WERI-Rb-1 (cell line): ENCODE measurements around the gene CFAP92.

Source experiments
- DNase-seq: peaks from one replicate; pipeline ENCODE4 v3.0.0-alpha.2; 2020
- H3K27ac ChIP-seq: fragments of 250-450 bp; sonication (Bioruptor Pico); 2 replicates; pipeline ENCODE4 v1.5.1; 2020; ENCODE audit warnings: mild to moderate bottlenecking, moderate library complexity
- H3K27me3 ChIP-seq: fragments of 250-450 bp; sonication (Bioruptor Pico); 2 replicates; pipeline ENCODE4 v1.5.1; 2021; ENCODE audit warnings: mild to moderate bottlenecking, low read depth, moderate library complexity; ENCODE audit not compliant: insufficient read depth, severe bottlenecking
- H3K36me3 ChIP-seq: fragments of 250-450 bp; sonication (Bioruptor Pico); 2 replicates; pipeline ENCODE4 v1.5.1; 2020; ENCODE audit warnings: mild to moderate bottlenecking, moderate library complexity
- H3K4me3 ChIP-seq: 2 replicates; pipeline ENCODE4 v1.5.1; 2011; ENCODE audit warnings: low read depth, mild to moderate bottlenecking, control low read depth, low read length
- H3K9me3 ChIP-seq: fragments of 250-450 bp; sonication (Bioruptor Pico); 2 replicates; pipeline ENCODE4 v1.5.1; 2021; ENCODE audit warnings: mild to moderate bottlenecking, moderate library complexity; ENCODE audit not compliant: severe bottlenecking
- CTCF ChIP-seq: IDR thresholded peaks from 2 replicates; pipeline ENCODE4 v1.5.1; 2011; ENCODE audit warnings: low read depth, mild to moderate bottlenecking, control low read depth, inconsistent platforms, low read length

The CFAP92 gene

DNA sequence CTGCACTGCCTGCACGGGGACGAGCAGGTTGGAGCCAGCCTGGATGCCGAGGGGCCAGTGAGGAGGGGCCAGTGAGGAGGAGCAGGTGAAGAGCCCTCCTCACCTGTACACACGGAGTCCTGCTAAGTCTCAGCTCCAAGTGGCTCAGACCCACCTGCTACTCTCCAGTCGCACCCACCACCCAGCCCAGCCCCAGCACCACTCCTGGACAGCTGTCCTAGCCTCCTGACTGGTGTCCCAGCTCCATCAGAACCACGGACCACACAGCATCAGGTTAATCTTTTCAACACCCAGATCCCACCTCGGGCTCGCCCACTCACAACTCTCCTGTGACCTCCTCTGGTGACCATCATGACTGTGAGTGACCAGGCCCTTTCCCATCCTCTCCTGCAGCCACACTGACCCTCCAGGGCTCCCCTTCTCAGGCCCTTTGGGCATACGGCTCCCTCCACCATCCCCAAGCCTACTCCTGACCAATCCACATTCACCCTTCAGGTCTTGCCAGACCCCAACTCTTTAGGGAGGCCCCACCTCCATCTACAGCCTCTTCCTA is 21.0 kb upstream of the CFAP92 start:
- Histone ChIP-seq H3K9me3 (no peaks in the 10 kb centered on the region), H3K36me3 (no peaks in the 10 kb centered on the region), H3K4me3 (no peak overlapping the region), H3K27me3 (no peaks in the 10 kb centered on the region), H3K27ac (no peak overlapping the region)
- TF ChIP-seq CTCF, result no peak
- DNase-seq, result no peak

GRCh38 chr3:129014148-129014547 is 20.3 kb upstream of the CFAP92 start:
- Histone ChIP-seq H3K27me3 (no peaks in the 10 kb centered on the region), H3K36me3 (no peaks in the 10 kb centered on the region), H3K9me3 (no peaks in the 10 kb centered on the region), H3K4me3 (no peak overlapping the region), H3K27ac (peak overlapping the region; percentile 39; the same call in 1 of the 2 replicates)
- TF ChIP-seq CTCF, result no peak
- DNase-seq, result peak; percentile 32

DNA sequence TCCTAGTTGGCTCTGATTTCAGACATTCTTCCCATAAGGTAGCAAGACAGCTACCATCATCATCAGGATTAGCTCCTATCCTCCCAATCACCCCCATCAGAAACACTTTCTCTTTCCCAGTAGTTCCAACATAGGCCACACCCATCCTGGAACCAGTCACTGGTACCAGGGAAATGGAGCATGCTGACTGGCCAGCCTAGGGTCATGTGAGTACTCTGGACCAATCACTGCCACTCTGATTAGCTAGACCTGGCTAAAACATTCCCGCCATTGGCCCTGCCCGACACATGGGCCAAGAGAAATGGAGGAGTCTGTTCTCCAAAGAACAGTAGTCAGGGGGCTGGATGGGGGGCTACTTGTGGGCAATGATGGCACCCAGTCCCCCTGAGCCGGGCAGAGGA is 19.6 kb upstream of the CFAP92 start:
- TF ChIP-seq CTCF, result no peak
- H3K27me3 ChIP-seq, result no peaks in the 10 kb centered on the region
- H3K4me3 ChIP-seq, result no peak overlapping the region
- H3K27ac ChIP-seq, result no peak overlapping the region
- DNase-seq, result no peak
- H3K9me3 ChIP-seq, result no peaks in the 10 kb centered on the region
- no peaks in the 10 kb centered on the region for H3K36me3 ChIP-seq

DNA sequence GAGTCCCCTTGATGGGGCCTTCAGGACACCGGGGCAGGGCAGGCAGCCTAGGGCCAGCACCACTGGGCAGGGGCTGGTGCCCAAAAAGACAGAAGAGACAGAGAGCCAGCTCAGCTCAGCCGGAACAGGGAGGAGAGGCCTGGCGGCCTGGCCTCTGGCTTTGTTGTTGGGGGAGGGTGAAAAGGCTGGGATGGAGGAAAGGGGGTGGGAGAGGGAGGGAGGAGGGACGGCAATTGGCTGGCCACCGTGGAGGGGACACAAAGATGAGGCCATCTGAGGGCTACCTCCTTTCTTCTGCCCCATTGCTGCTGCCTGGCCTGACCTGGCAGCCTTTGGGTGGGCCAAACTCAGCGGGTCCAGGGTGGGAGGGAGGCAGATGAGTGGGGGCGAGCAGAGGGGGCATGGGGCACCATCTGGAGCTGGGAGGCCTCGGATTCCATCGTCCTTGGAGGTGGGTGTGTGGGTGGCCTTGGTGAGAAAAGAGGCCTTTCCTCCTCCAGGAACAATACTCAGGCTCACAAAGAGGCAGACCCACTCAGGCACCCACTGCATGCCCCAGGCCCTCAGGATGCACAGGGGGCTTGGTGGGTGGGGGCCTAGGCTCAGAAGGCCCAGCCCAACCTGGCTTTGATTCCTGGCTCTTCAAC is 16.6 kb upstream of the CFAP92 start:
- H3K9me3 ChIP-seq, result no peaks in the 10 kb centered on the region
- H3K27me3 ChIP-seq, result no peaks in the 10 kb centered on the region
- H3K36me3 ChIP-seq, result no peaks in the 10 kb centered on the region
- TF ChIP-seq CTCF, result no peak
- DNase-seq, result no peak
- H3K4me3 ChIP-seq, result no peak overlapping the region
- H3K27ac ChIP-seq, result no peak overlapping the region

DNA sequence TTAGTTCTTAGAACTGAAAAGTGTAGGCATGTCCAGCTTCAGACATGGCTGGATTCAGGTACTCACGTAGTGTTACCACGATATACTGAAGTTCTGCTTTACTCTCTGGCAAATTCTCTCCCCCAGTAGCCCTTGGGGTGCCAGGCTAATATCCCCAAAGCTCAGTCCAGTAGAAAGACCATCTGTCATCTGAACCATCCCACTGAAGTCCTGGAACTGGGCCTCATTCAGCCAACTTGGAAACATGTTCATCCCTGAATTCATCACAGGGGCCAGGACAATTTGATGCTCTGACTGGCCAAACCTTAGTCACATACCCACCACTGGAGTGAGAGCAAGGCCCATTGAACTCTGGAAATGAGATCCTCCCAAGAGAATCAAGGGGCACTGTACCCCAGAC is 15.4 kb upstream of the CFAP92 start:
- Histone ChIP-seq H3K9me3 (no peaks in the 10 kb centered on the region), H3K36me3 (no peaks in the 10 kb centered on the region), H3K27ac (no peak overlapping the region), H3K4me3 (no peak overlapping the region), H3K27me3 (no peaks in the 10 kb centered on the region)
- TF ChIP-seq CTCF, result no peak
- no peak for DNase-seq

DNA sequence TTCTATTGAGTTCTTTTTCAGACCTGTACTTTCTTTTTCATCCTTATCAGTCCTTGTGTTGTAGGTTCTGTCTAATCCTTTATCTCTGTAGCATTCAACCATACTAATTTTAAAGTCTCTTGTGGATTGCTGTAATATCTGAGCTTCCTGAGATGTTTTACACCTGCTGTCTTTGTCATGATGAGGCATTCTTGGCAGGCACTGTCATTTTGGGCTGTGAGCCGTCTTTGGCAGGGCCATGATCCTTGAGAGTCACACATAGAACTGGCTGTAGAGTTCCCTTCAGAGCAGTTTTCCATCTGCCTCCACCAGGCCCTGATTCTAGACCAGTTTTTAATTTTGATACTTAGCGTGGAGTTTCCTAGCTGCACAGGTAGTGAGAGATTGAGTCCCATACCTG is 13.9 kb upstream of the CFAP92 start:
- no peak overlapping the region for H3K27ac ChIP-seq
- H3K4me3 ChIP-seq, result no peak overlapping the region
- DNase-seq, result no peak
- TF ChIP-seq CTCF, result no peak
- peaks cover 12% of the 10 kb centered on the region for H3K27me3 ChIP-seq
- no peaks in the 10 kb centered on the region for H3K36me3 ChIP-seq
- H3K9me3 ChIP-seq, result no peaks in the 10 kb centered on the region
